Vagina (tissue), 2 donors: ENCODE data around the gene PRSS53.

Experiments
- CTCF ChIP-seq, 3 experiments: fragments of 450-650 bp in 2 of 3; fragments of 200-600 bp in 1 of 3; sonication (generic) in 1 of 3; IDR thresholded peaks; one replicate each; pipeline ENCODE4 v1.5.1; 2017 to 2019; ENCODE audit warnings: antibody characterized with exemption in 3 of 3, mild to moderate bottlenecking in 2 of 3, moderate library complexity in 2 of 3
- POLR2A ChIP-seq, 2 donors: fragments of 450-650 bp; IDR thresholded peaks; one replicate each; pipeline ENCODE4 v1.6.1; 2017; ENCODE audit warnings: antibody characterized with exemption in 2 of 2, mild to moderate bottlenecking in 2 of 2, moderate library complexity in 2 of 2
- POLR2AphosphoS5 ChIP-seq, 2 donors: sonication (generic); formaldehyde crosslinking; IDR thresholded peaks; one replicate each; pipeline ENCODE4 v1.9.0; 2017; ENCODE audit warnings: antibody characterized with exemption in 2 of 2, mild to moderate bottlenecking in 2 of 2, low read depth in 1 of 2; ENCODE audit not compliant: insufficient read depth in 1 of 2

- TF ChIP-seq CTCF (IDR thresholded peaks at IDR 0.05) (no peak), POLR2A (IDR thresholded peaks at IDR 0.05) (no peak), POLR2AphosphoS5 (IDR thresholded peaks at IDR 0.05; ENCODE audit: insufficient read depth in 1 of 2, low read depth in 1 of 2) (no peak)
Observed at GRCh38 chr16:31128711-31129567, 40.2 kb upstream of the PRSS53 start.
